ENCODE data around the gene ARMC7.

GRCh38 chr17:75075597-75076336 lies 34.0 kb upstream of the ARMC7 start:
- TF ChIP-seq CTCF (IDR thresholded peaks at IDR 0.05; ENCODE audit: low read depth, low read length, poor library complexity, severe bottlenecking) (no peak), EZH2phosphoT487 (IDR thresholded peaks at IDR 0.05; ENCODE audit: borderline replicate concordance, low read length) (no peak)
